Measurements from ENCODE around the gene CCNL2. TPM values are rescaled to one million over a fixed set of nuclear protein-coding genes. Genes with fewer than 3 reads are reported as not detected.

The CCNL2 gene
- total and polyA plus RNA-seq, 2 experiments from 2014 or later = 115 to 146 TPM

- H3K27me3 Mint-ChIP-seq (ENCODE audit: insufficient read depth, low read depth, poor library complexity) = peaks cover 10% of the 10 kb centered on the region
- no peak overlapping the region for H2AFZ ChIP-seq
- H3K4me3 Mint-ChIP-seq = no peak overlapping the region; the same call in 2 of the 3 replicates
- peaks cover 6% of the 10 kb centered on the region; the same call in 2 of the 3 replicates for H3K4me1 Mint-ChIP-seq
- no peak overlapping the region for H3K4me2 ChIP-seq
- H3K27me3 ChIP-seq (ENCODE audit: insufficient read depth) = no peaks in the 10 kb centered on the region
- ATAC-seq (peak; percentile 70), DNase-seq (ENCODE audit: low spot score) (peak; percentile 75)
- H3K36me3 ChIP-seq (ENCODE audit: insufficient read depth) = no peaks in the 10 kb centered on the region
- peaks cover 4% of the 10 kb centered on the region; the same call in 2 of the 3 replicates for H3K36me3 Mint-ChIP-seq (ENCODE audit: low read depth)
- no peaks in the 10 kb centered on the region for H3K9me3 Mint-ChIP-seq
- no peaks in the 10 kb centered on the region for H3K9me2 ChIP-seq (ENCODE audit: insufficient read depth)
- 0 out of 2 replicates have a peak, but pooled peaks cover 2% of the 10 kb centered on the region for H3K79me2 ChIP-seq (replicated peaks; ENCODE audit: insufficient read depth)
- H3K27ac Mint-ChIP-seq = no peak overlapping the region
- no peaks in the 10 kb centered on the region for H4K20me1 ChIP-seq (replicated peaks; ENCODE audit: insufficient read depth)
- TF ChIP-seq JUNB (IDR thresholded peaks at IDR 0.05; ENCODE audit: unreplicated experiment) (no peak), CTCF (conservative IDR thresholded peaks at IDR 0.05; ENCODE audit: low read depth in 2 of 2) (peak; percentile 61 to 85), CREB1 (CRISPR knock-in tag; IDR thresholded peaks at IDR 0.05; ENCODE audit: low read depth) (no peak), STAT1 (IDR thresholded peaks at IDR 0.05; ENCODE audit: unreplicated experiment) (no peak)
- H3K4me1 ChIP-seq (ENCODE audit: insufficient read depth) = no peaks in the 10 kb centered on the region
- H3K27ac ChIP-seq (ENCODE audit: low read depth) = no peak overlapping the region
- H3K4me3 ChIP-seq = no peak overlapping the region
- H3F3A ChIP-seq (replicated peaks; ENCODE audit: low read depth) = 0 out of 2 replicates have a peak, but pooled peaks cover 5% of the 10 kb centered on the region
These were observed 42.1 kb upstream of the CCNL2 start for GRCh38 chr1:1441002-1441888.

- no peak overlapping the region for H3K4me2 ChIP-seq
- H3K27ac Mint-ChIP-seq = no peak overlapping the region
- no peaks in the 10 kb centered on the region for H3K9me3 Mint-ChIP-seq
- H3F3A ChIP-seq (replicated peaks; ENCODE audit: low read depth) = 0 out of 2 replicates have a peak, but pooled peaks cover 9% of the 10 kb centered on the region
- no peaks in the 10 kb centered on the region for H3K4me1 ChIP-seq (ENCODE audit: insufficient read depth)
- peak overlapping the region; percentile 74; the same call in 1 of the 2 replicates for H3K27ac ChIP-seq (ENCODE audit: low read depth)
- TF ChIP-seq REST (IDR thresholded peaks at IDR 0.05; ENCODE audit: unreplicated experiment) = no peak
- H3K4me1 Mint-ChIP-seq = peaks cover 8% of the 10 kb centered on the region; the same call in 2 of the 3 replicates
- H2AFZ ChIP-seq = no peak overlapping the region
- no peaks in the 10 kb centered on the region for H4K20me1 ChIP-seq (replicated peaks; ENCODE audit: insufficient read depth)
- H3K36me3 ChIP-seq (ENCODE audit: insufficient read depth) = no peaks in the 10 kb centered on the region
- no peak overlapping the region; the same call in 2 of the 3 replicates for H3K4me3 Mint-ChIP-seq
- H3K36me3 Mint-ChIP-seq (ENCODE audit: low read depth) = peaks cover 4% of the 10 kb centered on the region; the same call in 2 of the 3 replicates
- DNase-seq (ENCODE audit: low spot score) (no peak), ATAC-seq (no peak)
- H3K9me2 ChIP-seq (ENCODE audit: insufficient read depth) = no peaks in the 10 kb centered on the region
- H3K4me3 ChIP-seq = no peak overlapping the region
- 0 out of 2 replicates have a peak, but pooled peaks cover 2% of the 10 kb centered on the region for H3K79me2 ChIP-seq (replicated peaks; ENCODE audit: insufficient read depth)
- peaks cover 12% of the 10 kb centered on the region for H3K27me3 Mint-ChIP-seq (ENCODE audit: insufficient read depth, low read depth, poor library complexity)
- no peaks in the 10 kb centered on the region for H3K27me3 ChIP-seq (ENCODE audit: insufficient read depth)
These were observed 41.3 kb upstream of the CCNL2 start for GRCh38 chr1:1440262-1441001.
